ENCODE data around the gene JAK1.
A peak's percentile ranks its signal among the peaks of the same experiment; 100 is the strongest.

The JAK1 gene

GRCh38 chr1:64901663-64902062 lies 64.7 kb downstream of the JAK1 start:
- DNase-seq (ENCODE audit: insufficient read length, low spot score) = no peak
- FAIRE-seq = no peak
- TF ChIP-seq POLR2AphosphoS5 (IDR thresholded peaks at IDR 0.05; ENCODE audit: low read depth, low read length) (no peak), PAX5 (IDR thresholded peaks at IDR 0.05; ENCODE audit: insufficient read depth, low read length, severe bottlenecking) (no peak), POLR2A (IDR thresholded peaks at IDR 0.05; ENCODE audit: low read depth, low read length) (no peak), TAF1 (IDR thresholded peaks at IDR 0.05; ENCODE audit: low read depth, low read length) (no peak), SPI1 (IDR thresholded peaks at IDR 0.05; ENCODE audit: low read depth, low read length) (no peak)

GRCh38 chr1:64900916-64901315 lies 65.4 kb downstream of the JAK1 start:
- TF ChIP-seq PAX5 (IDR thresholded peaks at IDR 0.05; ENCODE audit: insufficient read depth, low read length, severe bottlenecking) = no peak
- TF ChIP-seq POLR2A (IDR thresholded peaks at IDR 0.05; ENCODE audit: low read depth, low read length) = no peak
- no peak for TF ChIP-seq POU2F2 (IDR thresholded peaks at IDR 0.05; ENCODE audit: low read depth, low read length)
- no peak for TF ChIP-seq SPI1 (IDR thresholded peaks at IDR 0.05; ENCODE audit: low read depth, low read length)
- no peak for TF ChIP-seq POLR2AphosphoS5 (IDR thresholded peaks at IDR 0.05; ENCODE audit: low read depth, low read length)
- TF ChIP-seq TAF1 (IDR thresholded peaks at IDR 0.05; ENCODE audit: low read depth, low read length) = no peak
- DNase-seq (ENCODE audit: insufficient read length, low spot score) (no peak), FAIRE-seq (no peak)

GRCh38 chr1:64898107-64898861 lies 68.1 kb downstream of the JAK1 start:
- DNase-seq (ENCODE audit: insufficient read length, low spot score) (no peak), FAIRE-seq (peak; percentile 9)
- TF ChIP-seq POU2F2 (IDR thresholded peaks at IDR 0.05; ENCODE audit: low read depth, low read length) = peak; percentile 93
- no peak for TF ChIP-seq PAX5 (IDR thresholded peaks at IDR 0.05; ENCODE audit: insufficient read depth, low read length, severe bottlenecking)

GRCh38 chr1:64896551-64896950 lies 69.8 kb downstream of the JAK1 start:
- DNase-seq (ENCODE audit: insufficient read length, low spot score) (no peak), FAIRE-seq (no peak)
- no peak for TF ChIP-seq PAX5 (IDR thresholded peaks at IDR 0.05; ENCODE audit: insufficient read depth, low read length, severe bottlenecking)
- TF ChIP-seq POLR2A (IDR thresholded peaks at IDR 0.05; ENCODE audit: low read depth, low read length) = no peak
- no peak for TF ChIP-seq POU2F2 (IDR thresholded peaks at IDR 0.05; ENCODE audit: low read depth, low read length)
- no peak for TF ChIP-seq TAF1 (IDR thresholded peaks at IDR 0.05; ENCODE audit: low read depth, low read length)
- no peak for TF ChIP-seq SPI1 (IDR thresholded peaks at IDR 0.05; ENCODE audit: low read depth, low read length)
- TF ChIP-seq POLR2AphosphoS5 (IDR thresholded peaks at IDR 0.05; ENCODE audit: low read depth, low read length) = no peak

GRCh38 chr1:64895500-64895899 lies 70.8 kb downstream of the JAK1 start:
- DNase-seq (ENCODE audit: insufficient read length, low spot score) (peak; percentile 30), FAIRE-seq (peak; percentile 48)

GRCh38 chr1:64894438-64895196 lies 71.7 kb downstream of the JAK1 start:
- FAIRE-seq (no peak), DNase-seq (ENCODE audit: insufficient read length, low spot score) (no peak)
- TF ChIP-seq PAX5 (IDR thresholded peaks at IDR 0.05; ENCODE audit: insufficient read depth, low read length, severe bottlenecking) (no peak), POLR2AphosphoS5 (IDR thresholded peaks at IDR 0.05; ENCODE audit: low read depth, low read length) (no peak), POU2F2 (IDR thresholded peaks at IDR 0.05; ENCODE audit: low read depth, low read length) (no peak), POLR2A (IDR thresholded peaks at IDR 0.05; ENCODE audit: low read depth, low read length) (no peak), TAF1 (IDR thresholded peaks at IDR 0.05; ENCODE audit: low read depth, low read length) (no peak), SPI1 (IDR thresholded peaks at IDR 0.05; ENCODE audit: low read depth, low read length) (no peak)

More at GRCh38 chr1:64895500-64895899, 70.8 kb downstream of the JAK1 start:
- no peak for TF ChIP-seq PAX5 (IDR thresholded peaks at IDR 0.05; ENCODE audit: insufficient read depth, low read length, severe bottlenecking)
- TF ChIP-seq POLR2A (IDR thresholded peaks at IDR 0.05; ENCODE audit: low read depth, low read length) = no peak
- TF ChIP-seq TAF1 (IDR thresholded peaks at IDR 0.05; ENCODE audit: low read depth, low read length) = no peak
- TF ChIP-seq SPI1 (IDR thresholded peaks at IDR 0.05; ENCODE audit: low read depth, low read length) = no peak
- TF ChIP-seq POLR2AphosphoS5 (IDR thresholded peaks at IDR 0.05; ENCODE audit: low read depth, low read length) = no peak
- TF ChIP-seq POU2F2 (IDR thresholded peaks at IDR 0.05; ENCODE audit: low read depth, low read length) = no peak

GRCh38 chr1:64893921-64894320 lies 72.4 kb downstream of the JAK1 start:
- DNase-seq (ENCODE audit: insufficient read length, low spot score) = no peak

GRCh38 chr1:64892576-64893573 lies 73.5 kb downstream of the JAK1 start:
- FAIRE-seq (no peak), DNase-seq (ENCODE audit: insufficient read length, low spot score) (no peak)
- TF ChIP-seq SPI1 (IDR thresholded peaks at IDR 0.05; ENCODE audit: low read depth, low read length) = no peak
- no peak for TF ChIP-seq PAX5 (IDR thresholded peaks at IDR 0.05; ENCODE audit: insufficient read depth, low read length, severe bottlenecking)
- no peak for TF ChIP-seq POU2F2 (IDR thresholded peaks at IDR 0.05; ENCODE audit: low read depth, low read length)

More at GRCh38 chr1:64893921-64894320, 72.4 kb downstream of the JAK1 start:
- no peak for TF ChIP-seq POLR2AphosphoS5 (IDR thresholded peaks at IDR 0.05; ENCODE audit: low read depth, low read length)
- TF ChIP-seq POLR2A (IDR thresholded peaks at IDR 0.05; ENCODE audit: low read depth, low read length) = no peak
- no peak for TF ChIP-seq POU2F2 (IDR thresholded peaks at IDR 0.05; ENCODE audit: low read depth, low read length)
- no peak for TF ChIP-seq TAF1 (IDR thresholded peaks at IDR 0.05; ENCODE audit: low read depth, low read length)
- no peak for TF ChIP-seq PAX5 (IDR thresholded peaks at IDR 0.05; ENCODE audit: insufficient read depth, low read length, severe bottlenecking)
- no peak for FAIRE-seq

GRCh38 chr1:64891448-64891825 lies 74.9 kb downstream of the JAK1 start:
- no peak for FAIRE-seq

More at GRCh38 chr1:64891448-64891825, 74.9 kb downstream of the JAK1 start:
- no peak for TF ChIP-seq POLR2AphosphoS5 (IDR thresholded peaks at IDR 0.05; ENCODE audit: low read depth, low read length)
- DNase-seq (ENCODE audit: insufficient read length, low spot score) = no peak

All from GM12891 (cell line).